HFF-Myc (cell line): ENCODE measurements around the gene TGFBR3L.
A peak's percentile ranks its signal among the peaks of the same experiment; 100 is the strongest.

Source experiments
- DNase-seq: peaks from one replicate; pipeline ENCODE4 v3.0.0-alpha.2; 2011; ENCODE audit warnings: low read depth; ENCODE audit errors: extremely low read depth
- H3K4me3 ChIP-seq: replicated peaks from 2 replicates; pipeline ENCODE4 v1.5.1; 2011; ENCODE audit warnings: low read depth, mild to moderate bottlenecking, control low read depth, low read length
- CTCF ChIP-seq: IDR thresholded peaks from 2 replicates; pipeline ENCODE4 v1.5.1; 2012; ENCODE audit warnings: mild to moderate bottlenecking, low read depth, low read length, control low read depth; ENCODE audit errors: missing control alignments

TGFBR3L gene

GRCh38 chr19:7905268-7905667, 9.4 kb upstream of the TGFBR3L start:
- peak overlapping the region; percentile 94 for H3K4me3 ChIP-seq
- DNase-seq: no peak
- no peak for TF ChIP-seq CTCF

GRCh38 chr19:7905859-7906258, 8.8 kb upstream of the TGFBR3L start:
- no peak for DNase-seq
- H3K4me3 ChIP-seq: no peak overlapping the region
- no peak for TF ChIP-seq CTCF

- no peak for TF ChIP-seq CTCF
- H3K4me3 ChIP-seq: no peak overlapping the region
- no peak for DNase-seq
Measured at GRCh38 chr19:7907122-7907521, 7.5 kb upstream of the TGFBR3L start.

GRCh38 chr19:7907544-7907943, 7.1 kb upstream of the TGFBR3L start:
- TF ChIP-seq CTCF: no peak
- no peak for DNase-seq
- no peak overlapping the region for H3K4me3 ChIP-seq

- no peak overlapping the region for H3K4me3 ChIP-seq
- DNase-seq: no peak
- no peak for TF ChIP-seq CTCF
Measured at GRCh38 chr19:7908078-7908699, 6.4 kb upstream of the TGFBR3L start.

GRCh38 chr19:7908742-7909461, 5.7 kb upstream of the TGFBR3L start:
- DNase-seq: no peak
- no peak overlapping the region for H3K4me3 ChIP-seq
- TF ChIP-seq CTCF: no peak

GRCh38 chr19:7909471-7910067, 5.1 kb upstream of the TGFBR3L start:
- no peak for DNase-seq
- TF ChIP-seq CTCF: no peak
- H3K4me3 ChIP-seq: no peak overlapping the region
